OCI-LY3 (cell line): ENCODE results near the gene ABCA2.

Experiments
- CTCF ChIP-seq: fragments of 200-600, 300-600 bp; sonication (generic); IDR thresholded peaks from 2 replicates; pipeline ENCODE4 v1.5.1; 2014; ENCODE audit warnings: antibody characterized with exemption, low read length, low read depth
- EZH2phosphoT487 ChIP-seq: fragments of 200-600 bp; shearing (Covaris generic); IDR thresholded peaks from 2 replicates; pipeline ENCODE4 v1.6.1; 2018; ENCODE audit warnings: antibody characterized with exemption, mixed run types, low read depth

DNA sequence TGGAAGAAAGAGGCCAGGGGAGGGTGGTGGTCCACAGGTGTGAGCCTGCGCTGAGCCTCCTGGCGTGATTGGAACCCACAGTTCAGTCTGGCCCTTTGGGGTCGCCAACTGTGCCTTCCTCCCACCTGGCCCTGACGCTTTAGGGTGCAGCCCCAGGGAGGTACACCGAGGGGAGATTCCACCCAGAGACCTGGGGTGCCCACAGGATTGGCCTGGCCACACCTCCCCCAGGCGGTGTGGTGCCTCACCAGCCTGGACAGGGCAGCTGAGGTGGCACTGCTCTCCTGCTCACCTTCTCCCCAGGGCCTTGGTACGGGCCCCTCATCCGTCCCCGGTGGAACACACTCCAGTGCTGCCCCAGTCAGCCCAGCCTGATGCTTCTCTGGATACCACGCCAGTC, 30.7 kb downstream of the ABCA2 start:
- TF ChIP-seq CTCF (no peak), EZH2phosphoT487 (no peak)
